Epidermal melanocyte (primary cell): ENCODE results near the gene TXNDC15.
"Not testable (repeated sequence)": the region's sequence is repeated elsewhere in the genome, so short reads cannot be mapped to it uniquely, and the experiment has no call there.

ENCODE experiments used
- DNase-seq: peaks from one replicate; pipeline ENCODE4 v3.0.0; 2011; ENCODE audit warnings: low spot score; ENCODE audit not compliant: insufficient read length

Gene TXNDC15, protein sequence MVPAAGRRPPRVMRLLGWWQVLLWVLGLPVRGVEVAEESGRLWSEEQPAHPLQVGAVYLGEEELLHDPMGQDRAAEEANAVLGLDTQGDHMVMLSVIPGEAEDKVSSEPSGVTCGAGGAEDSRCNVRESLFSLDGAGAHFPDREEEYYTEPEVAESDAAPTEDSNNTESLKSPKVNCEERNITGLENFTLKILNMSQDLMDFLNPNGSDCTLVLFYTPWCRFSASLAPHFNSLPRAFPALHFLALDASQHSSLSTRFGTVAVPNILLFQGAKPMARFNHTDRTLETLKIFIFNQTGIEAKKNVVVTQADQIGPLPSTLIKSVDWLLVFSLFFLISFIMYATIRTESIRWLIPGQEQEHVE

DNA sequence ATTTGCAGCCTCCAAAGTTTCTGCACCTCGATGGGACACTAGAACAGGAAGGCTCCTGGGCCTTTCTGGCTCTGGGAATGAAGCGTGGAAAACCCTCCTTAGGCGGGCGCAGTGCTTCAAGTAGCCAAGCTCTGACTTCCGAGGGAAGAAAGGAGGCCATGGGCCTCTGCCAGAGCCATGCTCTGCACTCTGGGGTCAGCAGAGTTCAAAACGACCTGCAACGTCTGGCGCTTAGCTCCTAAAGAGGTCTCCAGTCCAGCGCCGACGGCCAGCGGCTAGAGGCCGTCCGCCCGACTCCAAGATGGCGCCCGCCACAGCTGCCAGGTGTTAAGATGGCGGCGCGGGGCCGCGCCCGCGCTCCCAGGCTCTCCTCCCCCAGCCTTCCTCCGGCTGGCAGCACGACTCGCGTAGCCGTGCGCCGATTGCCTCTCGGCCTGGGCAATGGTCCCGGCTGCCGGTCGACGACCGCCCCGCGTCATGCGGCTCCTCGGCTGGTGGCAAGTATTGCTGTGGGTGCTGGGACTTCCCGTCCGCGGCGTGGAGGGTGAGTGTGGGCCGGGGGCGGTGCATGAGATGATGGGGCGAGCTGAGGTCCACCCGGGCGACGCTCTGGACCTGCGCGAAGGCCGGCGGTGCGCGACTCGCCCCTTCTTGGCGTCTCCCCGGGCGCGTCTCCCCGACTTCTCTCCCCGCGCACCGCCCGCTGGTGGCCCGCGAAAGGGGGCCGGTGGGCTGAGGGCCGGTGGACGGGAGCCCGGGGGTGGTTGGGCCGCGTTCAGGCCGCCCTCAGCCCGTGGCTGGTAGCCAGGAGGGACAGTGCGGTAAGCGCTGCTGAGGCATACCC, at the start of gene TXNDC15:
TSS of gene TXNDC15 (plus strand) at position 385 of the 844 bp plus-strand sequence. CDS start at position 442, 57 bp downstream.
- peak; percentile 83 for DNase-seq

DNA sequence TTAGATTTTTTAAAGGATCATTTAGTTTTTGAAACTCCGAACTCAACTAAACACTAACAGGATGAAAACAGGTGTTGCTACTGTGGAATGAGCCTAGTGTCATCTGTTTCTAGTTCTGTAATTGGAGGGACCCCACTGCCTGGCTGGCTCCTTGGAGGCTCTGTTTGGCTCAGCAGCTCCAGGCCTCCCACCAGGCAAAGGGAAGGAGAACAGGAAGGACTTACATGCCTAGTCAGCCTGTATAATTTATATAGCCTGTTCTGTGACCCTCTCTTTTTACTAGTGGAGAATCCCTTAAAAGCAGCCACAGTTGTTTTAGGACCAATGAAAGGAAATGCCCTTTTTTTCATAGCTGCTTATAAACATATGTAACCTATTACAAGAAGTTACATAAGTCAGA, 49.5 kb upstream of the TXNDC15 start:
- no peak for DNase-seq

DNA sequence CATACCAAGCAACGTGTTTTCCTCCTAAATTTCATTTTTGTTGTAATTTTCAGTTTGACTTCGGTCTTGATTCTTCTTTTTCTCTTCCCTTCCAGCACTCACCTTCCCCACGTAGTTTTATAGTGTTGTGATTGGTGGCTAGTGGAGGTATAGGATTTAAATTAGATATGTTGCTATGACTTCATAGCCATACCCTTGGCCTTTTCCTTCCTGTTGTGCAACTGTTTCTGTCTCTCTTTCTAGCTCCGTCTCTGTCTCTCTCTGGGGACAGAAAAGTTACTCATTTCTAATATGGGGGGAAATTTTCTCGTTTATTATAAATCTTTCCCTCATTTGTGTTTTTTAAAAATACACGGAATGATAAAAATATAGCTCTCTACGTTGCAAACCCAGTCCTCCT, 49.0 kb upstream of the TXNDC15 start:
- DNase-seq = no peak

DNA sequence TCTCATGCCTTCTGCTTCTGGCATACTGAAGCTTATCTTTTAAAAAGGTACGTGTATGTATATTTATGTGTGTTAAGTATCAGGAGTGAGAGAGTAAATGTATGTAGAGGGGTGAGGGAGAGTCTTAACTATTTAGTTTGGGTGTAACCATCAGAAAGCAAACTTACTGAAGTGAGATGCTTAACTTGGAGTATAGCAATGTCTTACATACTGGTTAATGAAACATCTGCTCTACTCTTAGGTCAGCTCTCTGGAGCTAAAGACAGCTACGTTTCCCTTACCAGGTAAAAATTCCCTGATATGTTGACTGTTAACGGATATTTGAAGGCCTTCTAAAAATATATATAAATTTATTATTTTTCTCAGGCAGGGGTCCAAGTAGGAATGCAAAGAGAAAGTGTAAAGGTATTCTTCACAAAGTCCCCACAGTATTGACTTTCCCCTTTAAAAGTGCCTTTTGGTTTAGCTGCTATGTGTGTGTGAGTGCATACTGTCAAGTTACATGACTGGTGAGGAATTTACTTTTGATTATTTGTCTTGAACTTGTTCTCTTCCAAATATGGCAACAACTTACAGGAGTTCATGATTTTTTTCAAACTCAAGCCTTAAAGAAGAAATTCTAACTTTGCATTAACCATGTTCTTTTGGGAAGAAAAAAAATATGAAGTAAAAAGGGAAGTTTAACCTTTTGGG, 40.7 kb upstream of the TXNDC15 start:
- DNase-seq = no peak

DNA sequence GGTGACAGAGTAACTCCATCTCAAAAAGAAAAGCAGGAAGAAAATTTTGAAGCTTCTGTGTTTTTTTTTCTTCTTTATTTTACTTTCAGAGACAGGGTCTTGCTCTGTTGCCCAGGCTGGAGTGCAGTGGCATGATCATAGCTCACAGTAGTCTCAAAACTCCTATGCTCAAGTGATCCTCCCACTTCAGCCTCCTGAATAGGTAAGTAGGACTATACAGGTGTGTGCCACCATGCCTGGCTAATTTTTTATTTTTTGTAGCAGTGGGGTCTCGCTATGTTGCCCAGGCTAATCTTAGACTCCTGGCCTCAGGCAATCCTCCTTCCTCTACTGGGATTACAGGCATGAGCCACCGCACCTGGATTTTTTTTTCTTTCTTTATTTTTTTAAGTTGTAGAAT, 38.5 kb upstream of the TXNDC15 start:
- no peak for DNase-seq

DNA sequence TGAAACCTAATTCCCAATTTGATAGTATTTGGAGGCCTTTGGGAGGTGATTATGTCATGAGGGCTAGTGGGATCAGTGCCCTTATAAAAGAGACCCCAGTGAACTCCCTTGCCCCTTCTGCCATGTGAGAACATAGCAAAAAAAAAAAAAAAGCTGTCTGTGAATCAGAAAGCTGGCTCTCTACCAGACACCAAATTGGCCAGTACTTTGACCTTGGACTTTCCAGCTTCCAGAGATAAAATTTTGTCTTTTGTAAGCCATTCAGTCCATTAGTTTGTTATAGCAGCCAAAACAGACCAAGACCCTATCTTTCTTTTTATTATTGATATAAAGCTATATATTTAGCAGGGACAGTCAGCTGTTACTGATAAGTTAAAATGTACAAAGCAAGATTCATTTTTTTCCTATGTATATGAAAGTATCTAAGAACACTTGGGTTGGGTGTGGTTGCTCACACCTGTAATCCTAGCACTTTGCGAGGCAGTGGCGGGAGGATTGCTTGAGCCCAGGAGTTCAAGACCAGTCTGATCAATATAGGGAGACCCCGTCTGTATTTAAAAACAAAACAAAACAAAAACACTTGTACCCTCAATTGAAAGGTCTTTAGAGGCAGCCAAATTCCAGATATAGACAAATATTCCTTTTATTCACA, 36.5 kb upstream of the TXNDC15 start:
- DNase-seq = no peak

DNA sequence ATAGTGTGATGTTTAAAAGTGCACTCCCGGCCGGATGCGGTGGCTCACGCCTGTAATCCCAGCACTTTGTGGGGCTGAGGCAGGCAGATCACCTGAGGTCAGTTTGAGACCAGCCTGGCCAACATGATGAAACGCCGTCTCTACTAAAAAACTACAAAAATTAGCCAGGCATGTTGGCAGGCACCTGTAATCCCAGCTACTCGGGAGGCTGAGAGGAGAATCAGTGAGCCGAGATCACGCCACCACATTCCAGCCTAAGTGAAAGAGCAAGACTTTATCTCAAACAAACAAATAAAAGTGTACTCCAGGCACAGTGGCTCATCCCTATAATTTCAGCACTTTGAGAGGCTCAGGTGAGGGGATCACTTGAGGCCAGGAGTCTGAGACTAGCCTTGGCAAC, 35.8 kb upstream of the TXNDC15 start:
- not testable (repeated sequence) for DNase-seq

DNA sequence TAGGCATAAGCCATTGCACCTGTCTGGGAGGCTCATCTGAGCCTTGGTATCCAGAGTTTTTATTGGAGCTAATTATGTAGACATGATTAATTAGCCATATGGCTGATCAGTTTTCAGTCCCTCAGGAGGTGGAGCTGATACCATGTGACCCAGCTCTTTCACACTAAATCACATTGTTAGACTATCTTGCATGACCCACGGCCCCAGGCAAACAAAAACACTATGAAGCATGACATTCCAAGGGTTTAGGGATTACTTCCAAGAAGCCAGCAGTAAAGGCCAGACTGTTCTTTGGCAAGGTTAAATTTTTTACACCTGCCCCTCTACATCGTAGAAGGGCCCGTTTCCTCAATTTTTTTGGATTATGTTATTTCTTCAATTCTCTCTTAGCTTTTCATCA, 33.4 kb upstream of the TXNDC15 start:
- DNase-seq = peak; percentile 38

DNA sequence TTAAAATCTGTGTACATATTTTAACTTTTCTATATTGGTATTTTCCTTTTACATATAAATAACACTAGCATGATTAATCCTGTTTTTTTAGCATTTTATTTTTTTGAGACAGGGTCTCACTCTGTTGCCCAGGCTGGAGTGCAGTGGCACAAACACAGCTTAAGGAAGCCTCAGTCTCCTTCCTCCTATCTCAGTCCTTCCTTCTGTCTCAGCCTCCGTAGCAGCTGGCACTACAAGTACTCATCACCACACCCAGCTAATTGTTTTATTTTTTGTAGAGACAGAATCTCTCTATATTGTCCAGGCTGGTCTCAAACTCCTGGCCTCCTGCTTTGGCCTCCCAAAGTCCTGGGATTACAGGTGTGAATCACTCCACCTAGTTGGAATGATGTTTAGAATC, 29.9 kb upstream of the TXNDC15 start:
- DNase-seq = no peak

DNA sequence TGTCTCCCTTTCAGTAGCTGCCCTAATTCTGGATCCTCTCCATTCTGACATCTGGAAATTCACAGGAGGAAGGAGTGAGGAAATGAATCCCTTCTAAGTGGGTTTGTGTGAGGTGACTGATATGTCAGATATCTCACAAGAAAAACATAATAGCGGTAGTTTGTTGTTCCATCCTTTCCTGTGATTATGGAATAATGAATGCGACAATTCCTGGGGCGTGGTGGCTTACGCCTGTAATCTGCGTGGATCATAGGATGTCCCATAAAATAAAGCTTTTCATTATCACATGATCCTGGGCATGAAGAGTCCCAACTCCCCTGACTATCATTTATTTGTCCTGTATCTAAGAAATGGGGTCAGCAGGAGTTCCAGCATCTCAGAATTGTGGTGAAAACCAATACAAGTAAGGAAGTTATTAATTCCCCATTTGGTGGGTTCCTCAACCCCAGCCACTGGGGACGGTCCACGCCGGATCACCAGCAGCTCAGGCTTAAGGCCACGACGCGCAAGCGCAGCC, 28.8 kb upstream of the TXNDC15 start:
- no peak for DNase-seq

DNA sequence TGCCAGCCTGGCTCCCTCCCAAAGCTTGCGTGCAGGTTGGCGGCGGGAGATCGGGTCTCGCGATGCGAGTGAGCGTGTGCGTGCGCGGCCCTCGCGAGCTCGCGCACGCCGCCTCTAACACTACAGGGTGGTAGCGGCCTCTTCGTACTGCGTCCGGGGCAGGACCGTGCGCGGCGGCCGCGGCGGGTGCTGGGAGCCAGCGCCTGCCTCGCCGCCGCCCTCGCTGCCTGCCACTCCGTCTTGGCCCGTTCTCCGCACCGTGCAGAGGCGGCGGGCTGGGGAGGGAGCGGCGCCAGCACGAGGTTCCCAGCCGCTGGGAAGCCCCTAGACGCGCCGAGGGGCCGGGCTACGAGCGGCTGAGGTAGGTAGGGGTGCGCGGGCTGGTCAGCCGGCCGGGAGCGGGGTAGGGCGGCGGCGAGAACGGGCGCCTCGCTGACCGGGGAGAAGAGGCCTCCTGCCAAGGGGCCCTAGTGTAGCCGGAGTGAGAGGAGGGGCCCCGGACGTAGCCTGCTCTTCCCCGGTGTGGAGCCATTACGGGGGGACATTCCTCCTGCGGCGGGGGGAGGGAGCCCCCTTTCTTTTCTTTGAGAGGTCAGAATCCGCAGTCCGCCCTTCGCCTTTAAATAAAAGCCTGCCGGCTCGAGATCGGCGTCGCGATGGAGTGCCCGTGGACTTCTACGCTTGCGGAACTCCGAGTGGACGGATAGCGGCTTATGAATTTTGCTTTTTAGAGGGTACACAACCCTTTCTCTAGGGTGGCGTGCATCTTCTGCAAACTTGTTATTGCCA, 28.1 kb upstream of the TXNDC15 start, which contains the start of gene C5orf24:
TSS of gene C5orf24 (plus strand) at position 117 of the 789 bp plus-strand sequence. CDS start 8,933 bp downstream, outside the sequence.
- peak; percentile 88 for DNase-seq

DNA sequence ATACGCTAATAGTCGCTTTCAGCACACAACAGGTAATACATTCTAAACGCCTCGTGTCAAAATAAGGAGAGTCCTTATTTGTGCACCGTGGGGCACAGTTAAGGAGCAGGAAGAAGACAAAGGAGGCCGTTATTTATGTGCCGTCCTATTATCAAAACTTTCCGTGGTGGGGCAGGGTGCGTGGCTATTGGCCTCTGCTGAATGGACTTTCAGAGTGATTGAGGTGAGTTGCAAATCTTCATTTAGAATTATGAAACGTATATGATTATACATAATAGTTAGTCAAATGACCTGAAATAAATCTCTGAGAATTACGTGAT, 27.6 kb upstream of the TXNDC15 start:
- DNase-seq = no peak

DNA sequence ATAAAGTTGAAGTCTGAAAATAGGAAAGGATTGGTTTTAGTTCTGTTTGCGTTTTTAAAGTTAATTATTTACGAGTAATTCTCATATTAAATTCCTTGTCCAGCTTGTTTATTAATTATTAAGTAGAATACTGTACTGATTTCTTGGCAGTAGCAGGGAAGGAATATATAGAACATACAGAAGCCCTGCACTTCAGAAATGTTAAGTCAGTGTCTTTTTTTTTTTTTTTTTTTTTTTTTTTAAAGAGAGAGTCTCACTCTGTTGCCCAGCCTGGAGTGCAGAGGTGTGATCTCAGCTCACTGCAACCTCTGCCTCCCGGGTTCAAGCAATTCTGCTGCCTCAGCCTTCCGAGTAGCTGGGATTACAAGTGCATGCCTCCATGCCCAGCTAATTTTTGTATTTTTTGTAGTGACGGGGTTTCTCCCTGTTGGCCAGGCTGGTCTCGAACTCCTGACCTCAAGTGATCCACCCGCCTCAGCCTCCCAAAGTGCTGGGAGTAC, 24.7 kb upstream of the TXNDC15 start:
- not testable (repeated sequence) for DNase-seq

DNA sequence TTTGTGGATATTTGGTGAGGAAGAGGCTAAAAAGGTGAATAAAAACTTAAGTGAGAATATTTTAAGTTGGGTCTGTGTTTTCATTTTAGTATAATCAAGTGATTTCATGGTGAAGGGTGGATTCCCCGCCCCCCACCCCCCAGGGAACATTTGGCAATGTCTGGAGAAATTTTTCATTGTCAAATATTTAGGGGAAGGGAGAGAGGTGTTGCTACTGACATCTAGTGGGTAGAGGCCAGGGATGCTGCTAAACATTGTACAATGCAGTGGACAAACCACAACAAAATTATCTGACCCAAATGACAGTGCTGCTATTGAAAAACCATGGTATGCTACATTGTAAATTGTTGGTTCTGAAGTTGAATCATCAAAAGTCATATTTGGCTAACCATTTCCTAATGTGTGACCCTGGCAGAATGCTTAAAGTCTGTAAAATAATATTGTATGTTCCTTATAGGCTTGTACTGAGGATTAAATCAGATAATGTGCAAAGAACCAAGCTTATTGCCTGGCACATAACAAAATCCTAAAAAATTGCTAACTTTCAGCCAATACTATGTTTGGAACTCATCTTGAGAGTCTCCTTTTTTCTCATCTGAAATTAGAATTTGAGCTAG, 22.8 kb upstream of the TXNDC15 start:
- no peak for DNase-seq

DNA sequence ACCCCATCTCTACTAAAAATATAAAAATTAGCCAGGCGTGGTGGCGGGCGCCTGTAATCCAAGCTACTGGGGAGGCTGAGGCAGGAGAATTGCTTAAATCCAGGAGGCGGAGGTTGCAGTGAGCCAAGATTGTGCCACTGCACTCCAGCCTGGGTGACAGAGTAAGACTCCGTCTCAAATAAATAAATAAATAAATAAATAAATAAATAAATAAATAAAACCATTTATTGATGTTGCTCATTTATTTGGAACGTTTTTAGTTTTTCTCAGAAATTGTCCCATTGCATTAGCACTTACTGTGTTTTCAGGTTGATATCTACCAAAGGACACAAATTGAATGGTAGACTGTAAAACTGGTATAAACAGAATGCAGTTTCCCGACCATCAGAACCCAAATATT, 17.7 kb upstream of the TXNDC15 start:
- not testable (repeated sequence) for DNase-seq

DNA sequence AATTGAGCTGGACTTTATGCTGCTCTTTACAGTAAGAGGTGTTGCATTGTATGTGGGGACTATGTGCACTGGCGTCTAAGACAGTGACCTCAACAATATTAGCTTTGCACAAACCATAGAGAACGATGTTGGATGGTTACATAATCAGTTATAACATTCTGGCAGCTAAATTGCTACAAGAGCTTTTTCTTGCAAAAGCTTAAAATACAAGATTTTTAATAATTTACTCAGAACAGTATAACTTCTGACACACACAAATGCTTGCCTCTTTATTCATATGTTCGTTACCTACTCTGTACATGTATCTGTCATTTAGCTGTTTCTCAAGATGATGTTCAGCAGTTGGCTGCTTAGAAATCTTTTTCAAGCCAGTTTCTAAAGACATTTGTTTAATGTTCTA, 16.8 kb upstream of the TXNDC15 start:
- no peak for DNase-seq

DNA sequence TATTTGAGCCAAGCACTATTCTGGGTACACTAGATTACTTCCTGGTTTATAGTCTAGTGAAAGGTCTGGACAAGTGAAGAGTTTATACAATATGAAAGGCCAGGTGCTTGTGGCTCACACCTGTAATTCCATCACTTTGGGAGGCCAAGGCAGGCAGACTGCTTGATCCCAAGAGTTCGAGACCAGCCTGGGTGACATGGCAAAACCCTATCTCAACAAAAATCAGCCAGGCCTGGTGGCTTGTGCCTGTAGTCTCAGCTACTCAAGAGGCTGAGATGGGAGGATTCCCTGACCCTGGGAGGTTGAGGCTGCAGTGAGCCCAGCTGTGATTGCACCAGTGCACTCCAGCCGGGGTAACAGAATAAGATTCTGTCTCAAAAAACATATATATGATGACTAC, 9.5 kb upstream of the TXNDC15 start:
- DNase-seq = no peak

DNA sequence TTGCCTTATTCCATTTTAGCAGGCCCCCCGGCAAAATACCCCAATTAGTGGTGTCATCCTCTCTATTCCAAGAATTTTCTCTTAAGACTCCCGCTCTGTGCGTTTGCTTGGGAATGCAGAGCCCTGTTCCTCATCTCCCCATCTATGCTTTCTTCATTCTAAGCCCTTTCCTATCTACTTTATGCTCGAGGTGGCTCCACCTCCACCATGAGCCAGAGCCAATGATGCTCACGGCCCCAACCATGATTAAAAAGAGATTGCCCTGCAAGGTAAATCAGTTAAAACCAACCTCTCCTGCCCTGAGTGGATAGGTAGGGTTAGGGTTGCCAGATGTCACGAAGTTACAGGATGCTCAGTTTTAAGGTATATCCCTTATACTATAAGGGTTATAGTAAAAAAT, 677 bp upstream of the TXNDC15 start:
- no peak for DNase-seq

DNA sequence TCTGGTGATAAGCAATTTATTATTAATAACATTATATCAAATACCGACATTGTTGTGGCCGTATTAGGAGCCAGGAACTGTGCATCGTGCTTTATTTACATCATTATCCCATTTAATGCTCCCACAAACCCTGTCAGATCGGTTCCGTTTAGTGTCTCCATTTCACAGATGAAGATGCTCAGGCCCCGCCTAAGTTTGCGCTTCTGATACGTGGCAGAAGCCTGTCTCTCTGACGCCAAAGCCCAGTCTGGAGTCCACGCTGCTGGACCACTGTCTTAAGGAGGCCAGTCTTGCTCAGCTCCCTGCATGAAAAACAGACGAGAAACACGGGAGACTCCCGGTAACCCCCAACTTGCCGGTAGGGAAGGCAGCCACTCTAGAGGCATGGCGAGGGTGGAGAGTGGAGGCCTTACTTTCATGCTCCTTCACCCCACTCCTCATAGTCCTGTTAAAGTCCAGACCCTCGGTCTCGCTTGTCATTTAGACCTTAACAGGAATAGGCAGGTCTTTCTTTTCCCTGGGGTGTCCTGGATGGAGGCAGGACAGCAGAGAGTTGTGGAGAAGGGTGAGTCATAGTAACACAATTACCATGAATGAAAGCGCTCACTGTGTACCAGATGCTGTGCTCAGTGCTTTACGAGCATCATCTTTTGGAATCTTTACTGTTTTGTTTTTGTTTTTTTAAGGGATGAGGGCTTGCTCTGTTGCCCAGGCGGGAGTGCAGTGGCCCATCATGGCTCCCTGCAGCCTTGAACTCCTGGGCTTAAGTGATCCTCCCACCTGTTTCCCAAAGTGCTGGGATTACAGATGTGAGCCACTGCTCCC, 872 bp downstream of the TXNDC15 start:
- peak; percentile 75 for DNase-seq
